ENCODE data around the gene SLIT3.

SLIT3 gene

DNA sequence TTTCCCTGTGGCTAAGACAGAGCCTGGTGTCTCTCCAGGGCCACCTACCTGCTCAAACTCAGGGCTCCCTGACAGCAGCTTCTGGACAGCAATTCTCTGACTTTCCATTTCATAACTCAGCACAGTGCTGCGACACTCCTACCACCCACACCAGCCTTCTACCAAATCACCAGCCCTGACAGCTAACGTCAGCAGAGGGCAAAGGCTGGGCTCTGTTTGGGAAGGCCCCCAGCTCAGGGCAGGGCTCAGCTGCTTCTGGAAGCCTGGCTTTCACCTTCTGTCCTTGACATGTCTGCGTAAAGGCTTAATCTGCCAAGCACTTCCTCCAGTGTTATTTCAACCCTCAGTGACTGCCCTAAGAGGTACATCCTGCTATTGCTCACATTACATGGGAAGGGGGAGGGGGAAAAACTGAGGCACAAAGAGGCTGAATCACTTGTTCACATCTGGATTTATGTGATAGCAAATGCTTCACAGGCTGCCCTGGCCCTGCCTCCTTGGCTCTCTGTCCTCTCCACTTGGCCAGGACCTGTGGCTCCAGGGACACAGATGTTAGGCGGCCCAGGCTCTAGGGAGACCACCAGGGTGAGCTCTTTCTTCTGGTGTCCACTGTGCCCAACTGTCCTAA is 619.3 kb downstream of the SLIT3 start:
- DNase-seq, result no peak

DNA sequence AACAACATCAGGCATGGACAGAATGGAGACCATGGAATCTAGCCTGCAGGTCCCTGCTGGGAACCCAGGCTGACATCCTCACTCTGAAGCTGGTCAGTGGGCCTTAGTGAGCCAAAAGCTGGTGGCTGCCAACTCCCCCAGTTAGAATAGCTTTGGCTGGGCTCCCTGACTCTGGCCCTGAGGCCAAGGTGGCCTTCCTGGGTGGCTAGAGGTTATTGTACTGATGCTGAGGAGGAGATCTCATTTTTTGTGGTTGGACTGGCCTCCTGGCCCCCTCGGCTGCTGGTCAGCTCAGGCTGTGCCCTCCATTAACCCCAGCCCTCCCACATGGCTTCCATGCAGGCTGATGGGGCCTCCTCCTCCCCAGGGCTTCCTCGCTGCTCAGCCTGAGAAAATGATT is 620.5 kb downstream of the SLIT3 start:
- DNase-seq, result no peak

DNA sequence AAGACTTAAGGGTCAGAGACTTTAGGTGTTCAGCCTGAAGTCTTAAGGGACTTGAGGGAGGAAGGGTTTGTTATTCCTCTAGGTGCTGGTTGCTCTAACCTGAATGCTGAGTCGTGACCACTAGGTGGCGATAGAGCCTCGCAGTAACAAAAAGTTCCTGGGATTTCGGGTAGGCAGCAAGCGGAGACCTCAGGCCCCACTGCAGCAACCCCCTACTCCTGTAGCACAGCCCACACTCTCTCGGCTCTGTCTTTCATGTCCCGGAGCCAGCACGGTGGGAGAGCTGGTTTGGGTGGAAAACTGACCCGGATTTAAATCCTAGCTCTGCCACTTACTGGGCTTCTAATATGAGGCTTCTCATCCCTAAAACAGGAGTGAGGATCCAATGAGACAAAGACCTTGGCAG is 621.4 kb downstream of the SLIT3 start:
- peak; percentile 68 for DNase-seq

DNA sequence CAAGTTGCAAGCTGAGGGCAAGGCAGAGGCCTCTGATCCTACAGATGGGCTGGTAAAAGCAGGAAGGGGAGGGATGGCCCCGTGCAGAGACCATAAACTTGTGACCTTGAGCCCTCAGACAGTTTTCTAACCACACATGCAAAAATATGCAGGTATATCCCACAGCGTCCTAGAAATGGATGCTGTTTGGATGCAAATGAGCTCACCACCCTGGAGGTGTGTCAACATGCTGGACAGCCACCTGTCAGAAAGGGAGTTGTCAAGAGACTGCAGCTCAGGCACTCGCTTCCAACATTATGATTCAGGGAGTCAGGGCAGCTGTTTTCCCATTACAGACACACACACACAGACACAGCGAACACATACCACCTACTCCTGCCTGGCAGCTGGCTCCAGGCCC is 624.4 kb downstream of the SLIT3 start:
- DNase-seq, result no peak

DNA sequence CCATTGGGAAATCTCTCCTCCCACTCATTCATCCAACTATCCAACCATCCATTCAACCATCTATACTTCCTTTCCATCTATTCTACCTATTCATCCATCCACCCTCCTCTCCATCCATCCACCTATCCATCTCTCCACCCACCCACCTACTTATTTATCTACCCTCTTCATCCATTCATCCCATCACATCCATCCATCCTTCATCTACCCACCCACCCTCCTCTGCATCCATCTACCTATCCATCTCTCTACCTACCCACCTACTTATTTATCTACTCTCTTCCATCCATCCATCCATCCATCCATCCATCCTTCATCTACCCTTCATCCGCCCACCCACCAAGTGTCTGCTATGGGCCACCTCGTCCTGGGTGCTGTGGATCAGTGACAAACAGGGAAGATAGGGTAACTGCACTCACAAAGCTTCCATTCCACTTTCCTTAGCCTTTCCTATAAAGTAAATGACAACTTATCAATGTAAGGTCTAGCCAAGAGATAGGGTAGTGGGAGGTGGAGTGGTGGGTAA is 625.0 kb downstream of the SLIT3 start:
- no peak for DNase-seq

DNA sequence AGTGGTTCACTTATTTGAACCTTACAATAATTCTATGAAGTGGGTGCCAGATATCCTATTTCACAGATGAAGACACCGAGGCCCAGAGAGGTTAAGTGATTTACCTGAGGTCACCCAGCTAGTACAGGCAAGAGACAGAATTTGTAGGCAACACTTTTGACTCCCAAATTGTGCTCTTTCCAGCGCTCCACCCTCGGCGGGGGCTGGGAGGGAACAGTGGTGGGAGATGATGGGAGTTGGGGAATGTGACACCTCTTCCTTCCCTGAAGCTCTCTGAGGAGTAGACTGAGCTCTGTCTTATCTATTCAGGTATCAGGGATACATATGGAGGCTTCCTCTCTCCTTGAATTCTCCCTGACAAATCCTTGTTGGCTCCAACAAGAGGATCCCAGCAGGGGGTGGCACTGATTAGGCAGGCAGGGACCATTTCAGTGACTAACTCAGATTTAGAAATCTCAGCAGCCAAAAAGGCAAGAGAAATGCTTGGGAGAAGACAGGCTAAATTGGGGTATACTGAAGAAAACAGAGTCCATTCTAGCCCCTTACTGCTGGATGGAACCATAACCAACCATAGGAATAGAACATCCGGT is 626.0 kb downstream of the SLIT3 start:
- DNase-seq, result no peak

DNA sequence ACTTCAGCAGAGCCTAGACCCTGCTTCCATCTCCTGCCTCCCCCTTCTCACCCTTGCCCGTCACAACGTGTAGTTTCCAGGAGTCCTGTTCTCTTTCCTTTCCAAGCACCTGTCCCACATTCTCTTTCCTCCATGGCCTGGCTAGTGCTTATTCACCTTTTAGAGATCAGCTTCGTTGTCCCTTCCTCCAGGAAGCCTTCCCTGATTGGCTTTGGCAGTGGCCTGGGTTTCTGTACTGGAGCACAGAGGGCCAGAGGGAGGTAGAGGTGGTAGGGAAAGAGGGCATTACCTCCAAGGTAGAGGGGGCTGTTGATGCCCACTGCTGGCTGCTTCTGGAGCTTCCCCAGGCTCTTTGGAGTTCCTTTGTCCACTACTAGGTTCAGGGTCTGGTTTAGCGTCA is 628.1 kb downstream of the SLIT3 start:
- no peak for DNase-seq

DNA sequence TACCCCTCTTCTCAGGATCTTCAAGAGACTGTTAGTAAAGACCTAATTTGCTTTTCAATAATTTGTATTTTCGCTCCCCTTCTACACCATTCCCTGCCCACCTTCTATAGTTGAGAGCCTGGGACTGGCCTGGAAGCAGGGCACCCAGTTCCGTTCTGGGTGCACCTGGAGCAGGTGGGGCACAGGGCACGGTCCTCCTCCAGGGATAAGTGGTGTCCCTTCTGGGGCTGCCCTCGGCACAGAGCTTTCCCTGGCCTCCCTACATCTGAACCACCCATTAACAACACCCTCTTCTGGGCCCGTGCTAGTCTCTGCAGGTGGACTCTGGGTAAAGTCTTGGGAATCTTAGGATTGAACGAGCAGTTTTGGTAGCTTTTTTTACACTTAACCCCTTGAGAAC is 628.9 kb downstream of the SLIT3 start:
- DNase-seq, result no peak

DNA sequence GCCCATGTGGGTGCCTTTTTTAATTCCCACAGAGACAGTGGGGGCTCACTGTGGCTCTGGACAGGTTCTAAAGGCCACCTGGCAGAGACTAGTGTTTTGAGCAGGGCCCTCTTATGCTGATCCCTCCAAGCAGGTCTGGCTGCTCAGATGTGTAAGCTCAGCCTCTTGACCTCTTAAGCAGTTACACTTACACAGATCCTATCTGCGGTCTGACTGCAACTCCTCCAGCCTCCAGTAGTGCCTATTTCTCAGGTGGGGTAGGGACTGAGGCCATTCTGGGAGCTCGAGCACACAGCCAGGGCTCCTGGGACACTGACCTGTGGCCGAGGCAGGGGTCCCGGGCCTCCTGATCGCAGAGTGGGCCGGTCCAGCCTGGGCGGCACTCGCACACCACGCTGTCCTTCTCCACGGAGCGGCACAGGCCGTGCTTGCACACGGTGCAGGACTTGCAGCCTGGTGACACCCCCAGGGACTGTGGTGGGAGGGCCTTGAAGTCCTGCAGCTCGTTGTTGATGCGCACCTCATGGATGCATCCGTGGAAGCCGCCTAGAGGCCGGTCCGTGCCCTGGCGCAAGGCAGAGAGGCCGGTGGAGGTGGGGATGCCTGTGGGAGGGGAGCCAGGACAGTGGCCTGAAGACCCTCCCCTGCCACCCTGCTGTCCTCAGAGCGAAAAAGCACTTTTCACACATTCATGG is 629.9 kb downstream of the SLIT3 start:
- no peak for DNase-seq

DNA sequence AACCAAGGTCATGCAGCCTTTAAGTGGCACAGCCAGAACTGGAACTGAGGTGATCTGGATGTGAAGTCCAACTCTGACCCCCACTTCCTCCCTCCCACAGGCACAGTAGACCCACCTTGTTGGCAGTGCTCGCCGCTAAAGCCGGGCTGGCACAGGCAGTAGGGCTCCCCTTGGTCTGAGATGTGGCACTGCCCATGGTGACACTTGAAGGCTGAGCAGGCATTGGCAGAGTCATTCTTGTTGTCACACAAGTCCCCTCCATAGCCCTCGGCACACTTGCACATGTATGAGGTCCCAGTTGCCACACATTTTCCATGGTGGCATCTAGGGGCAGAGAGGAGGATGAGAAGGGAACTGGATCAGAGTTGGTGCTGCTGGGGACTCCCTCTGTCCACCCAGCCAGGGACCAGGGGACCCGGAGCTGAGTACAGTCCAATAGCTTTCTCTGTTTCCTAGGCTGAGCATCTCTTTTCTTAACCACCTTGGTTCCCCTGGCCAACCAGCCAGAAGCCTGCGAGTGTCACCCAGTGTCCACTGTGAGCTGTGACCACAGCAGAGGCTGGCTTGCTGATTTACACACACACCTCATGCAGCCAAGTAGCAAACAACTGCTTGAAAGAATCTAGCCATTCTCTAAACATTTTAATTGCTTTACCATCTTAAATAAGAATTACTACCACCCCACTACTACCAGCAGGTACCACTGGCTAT is 631.1 kb downstream of the SLIT3 start:
- DNase-seq, result no peak

DNA sequence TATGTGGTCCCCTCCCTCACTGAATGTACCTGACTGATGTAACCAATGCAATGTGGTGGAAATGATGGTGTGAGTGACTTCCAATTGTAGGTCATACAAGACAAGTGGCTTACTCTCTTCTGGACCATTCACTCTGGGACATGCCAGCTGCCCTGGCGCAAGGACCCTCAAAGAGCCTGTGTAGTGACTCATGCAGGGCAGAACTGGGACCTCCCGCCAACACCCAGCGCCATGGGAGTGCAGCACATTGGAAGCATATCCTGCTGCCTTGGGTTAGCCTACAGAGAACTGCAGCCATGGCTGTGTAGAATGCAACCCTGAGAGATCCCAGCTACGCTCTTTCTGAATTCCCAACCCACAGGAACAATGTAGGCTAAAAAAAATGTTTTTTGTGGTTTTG is 631.8 kb downstream of the SLIT3 start:
- no peak for DNase-seq

DNA sequence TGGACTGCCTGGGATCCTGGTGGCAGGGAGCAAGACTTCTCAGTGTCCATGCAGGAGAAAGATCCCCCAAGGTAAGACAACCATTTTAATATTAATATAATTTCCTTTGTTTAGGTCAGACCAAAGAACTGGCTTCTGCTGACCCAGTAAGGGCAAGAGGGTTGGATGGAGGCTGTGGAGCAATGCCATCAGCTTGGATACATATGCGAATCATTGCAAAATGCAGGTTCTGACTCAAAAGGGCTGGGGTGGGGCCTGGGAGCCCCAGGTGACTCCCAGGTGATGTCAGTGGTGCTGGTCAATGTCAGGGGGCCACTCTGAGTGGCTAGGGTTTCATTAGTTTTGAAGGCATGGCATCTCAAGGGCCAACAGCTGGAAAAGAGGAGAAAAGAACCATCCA is 632.9 kb downstream of the SLIT3 start:
- no peak for DNase-seq

DNA sequence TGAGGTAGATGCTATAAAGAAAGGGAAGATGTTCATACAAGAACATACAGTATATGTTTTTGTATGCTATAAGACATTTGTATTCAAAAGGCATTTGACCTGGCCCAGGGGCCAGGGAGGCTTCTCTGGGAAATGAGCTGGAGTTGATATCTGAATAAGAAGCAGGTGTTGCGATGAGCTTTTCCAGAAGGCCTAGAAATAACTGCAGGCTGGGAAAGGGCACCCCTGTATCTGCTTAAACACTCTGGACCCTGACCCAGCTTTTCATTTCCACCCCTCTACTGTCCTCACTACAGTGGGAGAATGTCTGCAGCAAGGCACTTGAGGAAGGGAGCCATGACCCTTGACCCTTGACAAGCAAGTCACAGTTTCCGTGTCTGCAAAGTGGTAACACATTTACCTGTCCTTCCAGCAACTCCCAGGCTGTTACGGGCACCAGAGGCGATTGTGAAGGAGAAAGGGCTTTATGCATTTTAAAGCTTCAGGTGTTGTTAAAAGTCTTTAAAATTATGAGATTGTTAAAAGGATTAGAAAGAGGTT is 633.6 kb downstream of the SLIT3 start:
- no peak for DNase-seq

DNA sequence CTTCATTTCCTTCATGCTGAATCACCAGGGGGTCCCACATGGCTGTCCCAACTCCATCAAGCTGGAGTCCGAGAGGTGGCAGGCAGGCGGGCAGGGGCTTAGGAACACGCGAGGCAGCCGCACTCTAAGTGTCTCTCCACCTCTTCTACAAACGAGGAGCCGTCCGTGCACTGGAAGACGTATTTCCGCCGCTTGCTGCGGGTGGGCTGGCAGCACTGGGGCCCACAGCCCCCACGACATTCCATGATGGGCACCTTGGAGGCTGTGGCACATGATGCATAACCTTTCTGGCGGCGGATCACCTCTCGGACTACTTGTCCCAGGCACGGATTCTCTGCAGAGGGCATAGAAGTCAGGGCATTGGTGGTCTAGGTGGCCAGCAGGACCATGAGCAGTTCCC is 634.6 kb downstream of the SLIT3 start:
- DNase-seq, result no peak

DNA sequence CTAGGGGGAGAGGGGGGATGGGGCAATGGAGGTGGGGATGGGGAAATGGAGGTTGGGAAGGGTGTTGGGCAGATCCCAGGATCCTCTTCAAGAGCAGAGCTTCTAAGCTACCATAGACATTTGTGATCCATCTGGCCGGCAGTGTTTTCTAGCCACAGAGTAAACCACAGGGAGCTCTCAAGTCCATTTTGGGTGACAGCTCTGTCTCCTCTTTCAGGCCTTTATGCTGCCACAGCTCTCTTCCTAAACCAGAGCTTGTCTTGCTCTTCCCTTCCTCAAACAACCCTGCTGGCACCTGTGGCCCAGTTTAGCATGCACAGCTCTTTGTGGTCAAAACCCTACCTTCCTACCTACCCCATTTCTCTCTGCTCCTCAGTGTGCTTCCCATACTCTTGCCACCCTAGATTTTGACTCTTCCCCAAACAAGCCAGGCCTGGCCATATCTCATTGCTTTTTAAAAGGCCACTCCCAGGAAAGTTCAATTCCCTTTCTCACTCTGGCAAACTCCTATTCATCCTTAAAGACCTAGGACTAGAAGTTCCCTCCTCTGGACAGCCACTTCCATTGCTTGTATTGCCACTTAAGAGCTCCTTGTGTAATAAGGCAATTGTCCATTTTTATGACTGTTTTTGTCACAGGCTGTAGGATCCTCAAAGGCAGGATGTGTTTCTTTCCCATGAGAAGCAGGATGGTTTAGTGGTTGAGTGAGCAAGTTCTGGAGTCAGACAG is 637.5 kb downstream of the SLIT3 start:
- no peak for DNase-seq

DNA sequence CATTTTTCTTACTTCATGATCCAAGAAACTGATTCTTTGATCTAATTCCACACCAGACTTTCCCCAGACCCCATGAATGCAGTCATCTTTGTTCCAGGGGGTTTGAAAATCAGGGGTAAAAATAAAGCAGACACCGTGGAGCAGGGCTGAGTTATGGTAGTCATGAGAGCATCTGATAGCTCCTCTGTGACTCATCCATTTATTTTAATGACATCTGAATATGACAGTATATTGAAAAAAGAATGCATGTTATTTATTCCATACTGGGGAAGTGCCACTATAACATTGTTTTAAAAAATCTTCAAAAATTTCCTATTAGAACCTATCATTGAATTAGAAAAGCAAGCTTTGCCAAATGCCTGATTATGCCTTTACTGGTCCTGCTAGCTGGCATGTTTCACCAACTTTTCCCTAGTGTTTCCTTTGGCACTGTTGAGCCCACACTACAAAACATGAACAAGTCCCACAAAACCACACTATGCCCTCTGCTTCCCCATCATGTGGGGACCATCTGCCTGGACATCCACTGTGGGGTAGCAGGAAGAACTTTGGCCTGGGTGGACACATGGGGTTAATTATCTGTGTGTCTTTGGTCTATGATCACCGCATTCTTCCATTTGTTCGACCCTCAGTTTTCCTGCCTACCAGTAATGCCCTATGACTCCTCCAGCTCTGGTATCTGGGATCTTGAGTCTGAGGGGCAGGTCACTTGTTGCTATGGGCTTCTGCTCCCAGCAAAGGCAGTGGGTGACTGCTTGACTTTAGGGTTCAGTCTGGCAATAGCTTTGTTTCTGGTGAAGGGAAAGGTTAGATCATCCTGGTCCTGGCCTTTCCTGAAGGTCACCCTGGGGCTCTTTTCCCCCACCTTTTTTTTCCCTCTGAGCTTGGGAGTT is 639.1 kb downstream of the SLIT3 start:
- DNase-seq, result no peak

DNA sequence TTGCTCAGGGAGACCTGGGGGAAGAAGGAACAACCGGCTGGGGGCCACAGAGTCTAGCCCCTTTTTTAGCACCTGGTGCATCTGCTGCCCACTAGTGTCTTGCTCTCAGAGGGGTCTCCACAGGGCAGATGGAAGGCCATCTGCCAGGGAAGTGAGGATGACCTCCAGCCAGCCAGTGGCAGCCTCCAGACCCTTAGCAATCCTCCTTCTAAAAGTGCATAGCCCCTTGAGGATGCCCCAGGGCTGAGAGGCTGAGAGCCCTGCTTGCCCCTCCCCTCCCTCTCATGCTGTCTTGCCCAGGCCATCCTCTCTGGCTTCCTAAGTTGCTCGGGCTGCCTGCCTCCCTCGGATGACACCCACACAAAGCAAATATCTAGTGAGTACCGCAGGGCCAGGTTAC is 640.2 kb downstream of the SLIT3 start:
- DNase-seq, result no peak

DNA sequence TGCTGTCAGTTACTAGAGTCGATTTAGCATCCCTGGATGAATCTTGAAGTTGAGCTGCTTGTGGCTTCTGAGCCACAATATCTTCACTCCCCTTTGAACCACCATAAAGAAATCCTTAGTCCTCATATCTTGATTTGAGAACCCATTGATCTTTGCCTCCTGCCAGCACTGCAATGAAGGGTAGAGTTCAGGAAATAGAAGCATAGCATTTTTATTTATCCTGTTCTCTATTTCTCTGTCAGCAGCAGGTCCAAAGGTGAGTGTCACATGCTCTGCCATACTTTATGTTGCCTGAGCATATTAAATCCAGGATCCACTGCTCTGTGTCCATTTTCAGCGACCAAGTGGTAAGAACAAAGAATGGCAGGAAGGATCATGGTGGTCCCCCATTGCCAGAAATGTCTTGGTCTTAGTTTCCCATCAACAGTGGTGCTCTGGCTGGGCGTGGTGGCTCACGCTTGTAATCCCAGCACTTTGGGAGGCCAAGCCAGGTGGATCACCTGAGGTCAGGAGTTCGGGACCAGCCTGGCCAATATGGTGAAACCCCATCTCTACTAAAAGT is 641.6 kb downstream of the SLIT3 start:
- no peak for DNase-seq

DNA sequence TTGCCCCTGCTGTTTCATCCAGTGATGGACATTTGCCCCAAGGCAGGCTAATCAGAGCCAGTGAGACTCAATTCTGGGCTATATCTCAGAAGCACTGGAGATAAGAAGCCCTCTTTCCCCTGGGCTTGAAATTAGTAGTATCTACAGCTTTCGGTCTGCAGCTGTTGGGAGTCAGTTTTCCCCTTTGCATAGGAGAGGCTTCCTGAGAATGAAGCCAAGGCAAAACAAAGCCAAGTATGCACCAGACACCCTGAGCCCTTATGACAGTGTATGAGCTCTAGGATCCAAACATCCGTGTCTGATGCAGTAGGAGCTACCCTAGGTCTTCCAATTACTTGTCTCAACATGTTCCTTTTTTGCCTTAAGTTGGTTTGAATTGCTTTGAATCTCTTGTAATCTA is 642.5 kb downstream of the SLIT3 start:
- no peak for DNase-seq

DNA sequence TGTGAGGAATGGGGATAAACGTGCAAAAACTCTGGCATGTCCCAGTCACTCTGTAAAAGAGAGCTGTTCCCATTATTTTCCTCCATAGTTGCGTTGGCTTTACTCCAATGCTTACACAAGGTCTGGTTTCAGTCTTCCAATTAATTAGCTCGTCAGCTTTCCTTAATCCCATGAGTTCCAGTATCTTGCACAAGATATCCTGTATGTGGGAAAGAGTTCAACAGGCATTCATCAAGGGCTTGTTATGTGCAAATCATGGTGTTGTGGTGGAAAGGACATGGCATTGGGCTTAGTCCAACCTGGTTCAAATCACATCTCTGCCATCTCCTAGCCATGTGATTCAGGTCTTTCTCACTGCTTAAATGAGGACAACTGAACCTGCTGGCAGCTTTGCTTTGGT is 644.3 kb downstream of the SLIT3 start:
- DNase-seq, result no peak

DNA sequence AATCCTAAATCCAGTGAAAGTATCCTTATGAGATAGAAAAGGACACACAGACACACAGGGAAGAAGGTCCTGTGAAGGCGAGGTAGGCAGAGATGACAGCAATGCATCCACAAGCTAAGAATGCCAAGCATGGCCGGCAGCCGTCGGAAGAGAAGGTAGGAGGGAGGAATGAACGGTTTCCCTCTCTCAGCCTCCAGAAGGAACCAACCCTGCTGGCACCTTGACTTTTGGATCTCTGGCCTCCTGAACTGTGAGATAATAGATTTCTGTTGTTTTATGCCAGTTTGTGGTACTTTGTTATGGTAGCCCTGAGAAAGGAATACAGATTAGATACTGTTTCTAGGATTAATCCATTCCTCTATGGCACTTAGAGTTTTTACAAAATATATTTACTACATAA is 645.6 kb downstream of the SLIT3 start:
- DNase-seq, result no peak
